8988T (cell line): ENCODE results near the gene TAS2R4.
"Not testable (repeated sequence)": the region's sequence is repeated elsewhere in the genome, so short reads cannot be mapped to it uniquely, and the experiment has no call there.

ENCODE experiments used
- DNase-seq: peaks from one replicate; pipeline ENCODE4 v3.0.0; 2011

TAS2R4 gene

DNA sequence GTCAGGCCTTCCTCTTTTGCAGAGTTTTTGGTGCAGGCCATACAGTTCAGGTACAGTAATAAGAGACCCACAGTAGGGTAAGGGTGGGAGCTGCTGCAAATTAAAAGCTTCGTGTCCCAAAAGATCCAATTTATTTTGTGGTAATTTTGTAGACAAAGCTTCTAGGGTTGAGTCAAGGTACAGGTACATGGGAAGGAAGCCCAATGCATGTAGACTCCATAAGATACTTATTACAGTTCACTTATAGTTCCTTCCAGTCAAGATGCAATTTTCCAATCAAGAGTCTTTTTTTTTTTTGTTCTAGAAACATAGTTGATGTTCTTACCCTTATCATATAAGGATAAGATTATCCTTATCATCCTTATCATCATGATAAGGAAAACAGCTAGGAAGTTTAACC is at the start of gene TAS2R4:
TSS of gene TAS2R4 (plus strand) at position 301 of the 400 bp plus-strand sequence. CDS start 1,815 bp downstream, outside the sequence.
- DNase-seq: no peak

- DNase-seq: no peak
Measured at GRCh38 chr7:141729020-141729419, 47.5 kb upstream of the TAS2R4 start.

DNA sequence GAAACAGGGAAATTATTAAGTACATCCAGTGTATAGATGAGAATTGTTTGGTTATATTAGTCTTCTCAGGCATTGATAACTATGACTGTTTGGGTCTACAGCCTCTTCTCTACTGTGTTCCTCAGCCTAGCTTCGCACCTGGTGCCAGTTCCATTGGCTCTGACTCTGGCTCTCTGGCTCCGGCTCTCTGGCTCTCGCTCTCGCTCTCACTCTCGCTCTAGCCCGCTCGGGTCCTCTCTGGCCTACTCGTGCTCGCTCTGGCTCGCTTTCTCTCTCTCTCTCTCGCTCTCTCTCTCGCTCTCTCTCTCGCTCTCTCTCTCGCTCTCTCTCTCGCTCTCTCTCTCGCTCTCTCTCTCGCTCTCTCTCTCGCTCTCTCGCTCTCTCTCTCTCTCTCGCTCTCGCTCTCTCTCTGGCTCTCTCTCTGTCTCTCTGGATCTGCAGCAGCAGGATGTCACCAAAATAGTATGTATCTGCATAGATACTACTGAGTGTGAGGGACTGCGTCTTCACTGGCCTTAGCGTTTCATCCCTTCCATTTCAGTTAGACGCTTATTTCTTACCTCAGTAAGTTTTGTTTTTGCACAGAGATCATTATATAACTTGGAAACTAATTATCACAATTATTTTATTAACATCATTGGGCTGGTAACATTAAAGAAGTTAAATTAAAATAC is 44.9 kb upstream of the TAS2R4 start:
- DNase-seq: no peak

- no peak for DNase-seq
Measured at GRCh38 chr7:141737118-141737835, 39.2 kb upstream of the TAS2R4 start.

DNA sequence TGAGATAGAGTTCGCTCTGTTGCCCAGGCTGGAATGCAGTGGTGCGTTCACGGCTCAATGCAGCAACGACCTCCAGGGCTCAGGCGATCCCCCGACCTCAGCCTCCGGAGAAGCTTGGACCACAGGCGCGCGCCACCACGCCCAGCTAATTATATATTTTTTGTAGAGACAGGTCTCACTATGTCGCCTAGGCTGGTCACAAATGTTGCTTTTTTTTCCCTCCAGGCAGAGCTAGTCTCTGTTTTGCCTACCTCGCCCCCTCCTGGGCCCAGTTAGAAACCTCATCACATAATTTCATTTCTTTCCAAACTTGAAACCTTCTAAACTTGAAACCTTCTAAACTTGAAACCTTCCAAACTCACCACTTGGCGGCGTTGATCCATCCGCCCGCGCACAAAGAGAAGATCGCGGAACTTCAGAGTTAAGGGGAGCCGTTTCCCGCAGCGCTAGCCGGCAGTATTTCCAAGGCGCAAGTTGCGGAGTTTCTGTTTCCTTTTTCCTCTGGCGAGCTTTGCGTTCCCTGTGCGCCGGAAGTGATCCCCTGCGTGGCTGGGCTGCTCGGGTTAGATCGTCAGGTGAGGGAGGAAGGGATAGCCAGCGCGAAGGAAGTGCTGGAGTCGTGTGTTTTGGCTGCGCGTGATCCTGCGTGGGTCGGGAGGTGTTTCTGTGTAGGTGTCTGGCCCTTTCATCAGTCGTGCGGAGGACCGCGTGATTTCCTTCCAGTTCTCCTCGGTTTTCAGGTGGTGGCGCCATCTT is 38.5 kb upstream of the TAS2R4 start, which contains the start of gene SSBP1:
TSS of gene SSBP1 (plus strand) at position 523 of the 756 bp plus-strand sequence. CDS start 809 bp downstream, outside the sequence.
- peak; percentile 37 for DNase-seq

- no peak for DNase-seq
Measured at GRCh38 chr7:141738592-141739013, 37.9 kb upstream of the TAS2R4 start.

DNA sequence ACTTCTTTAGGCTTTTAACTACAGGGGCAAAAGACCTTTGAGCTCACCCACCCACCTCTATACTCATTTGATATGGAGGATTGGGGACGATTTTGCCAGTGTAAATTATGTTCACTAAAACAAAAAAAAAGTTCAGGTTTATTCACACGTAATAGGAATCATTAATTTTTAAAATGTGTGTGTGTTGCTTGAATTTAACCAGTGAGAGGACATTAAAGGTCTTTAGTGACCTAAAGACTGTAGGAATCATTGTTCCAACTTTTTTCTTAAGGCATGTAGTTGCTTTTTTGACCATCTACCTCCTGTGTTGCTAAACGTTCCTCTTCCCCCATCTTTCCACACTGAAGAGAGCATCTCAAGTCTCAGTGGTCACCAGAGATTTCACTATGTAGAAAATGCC is 37.2 kb upstream of the TAS2R4 start:
- DNase-seq: no peak

DNA sequence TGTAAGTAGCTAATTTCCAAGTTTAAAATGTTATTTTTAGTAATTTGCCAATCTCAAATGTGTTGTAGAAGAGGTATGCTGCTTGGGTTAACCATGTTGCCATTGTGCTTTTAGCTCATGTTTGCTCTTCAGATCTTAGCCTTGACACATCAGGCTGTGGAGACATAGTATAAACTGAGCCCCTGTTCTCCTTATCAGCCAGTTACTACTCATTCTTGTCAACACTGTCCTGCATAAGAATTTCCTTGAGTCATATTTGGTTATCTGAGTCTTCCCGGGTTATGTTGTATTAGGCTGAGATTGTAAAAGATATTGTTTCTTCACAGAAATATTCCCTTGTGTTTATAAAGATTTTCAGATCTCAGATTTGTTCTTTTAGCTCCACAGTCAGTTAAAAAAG is 34.2 kb upstream of the TAS2R4 start:
- DNase-seq: no peak

DNA sequence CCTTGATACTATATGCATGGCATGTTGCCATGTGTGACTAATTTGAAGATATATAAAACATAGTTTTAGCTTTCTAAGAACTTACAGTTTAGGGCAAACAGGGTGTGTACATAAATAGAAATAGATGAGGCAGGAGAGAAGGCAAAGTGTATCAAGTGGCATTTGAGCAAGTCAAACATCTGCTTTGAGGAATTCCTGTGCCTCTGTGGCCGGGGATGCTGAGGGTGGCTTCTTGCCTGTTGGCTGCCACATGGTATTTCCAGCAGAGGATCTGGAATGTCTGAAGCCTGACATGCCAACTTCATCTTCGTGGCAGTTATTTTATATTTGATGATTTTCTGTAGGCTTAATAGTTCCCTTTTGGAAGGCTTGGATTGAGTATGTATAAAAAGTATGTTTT is 32.3 kb upstream of the TAS2R4 start:
- no peak for DNase-seq

GRCh38 chr7:141748396-141748795 is 28.1 kb upstream of the TAS2R4 start:
- DNase-seq: no peak

DNA sequence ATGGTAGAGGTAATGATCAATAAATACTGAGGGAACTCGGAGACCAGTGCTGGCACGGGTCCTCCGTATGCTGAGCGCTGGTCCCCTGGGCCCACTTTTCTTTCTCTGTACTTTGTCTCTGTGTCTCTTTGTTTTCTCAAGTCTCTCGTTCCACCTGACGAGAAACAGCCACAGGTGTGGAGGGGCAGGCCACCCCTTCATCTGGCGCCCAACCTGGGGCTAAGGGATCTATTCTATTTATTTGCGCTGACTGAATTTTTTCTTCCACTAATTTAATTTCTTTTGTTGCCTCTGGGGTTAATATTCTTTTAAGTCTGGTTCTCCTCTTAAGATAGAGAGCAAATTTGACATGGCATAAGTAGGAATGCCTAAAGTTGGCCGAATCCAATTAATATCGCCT is 24.6 kb upstream of the TAS2R4 start:
- not testable (repeated sequence) for DNase-seq

GRCh38 chr7:141752634-141753033 is 23.8 kb upstream of the TAS2R4 start:
- DNase-seq: no peak

DNA sequence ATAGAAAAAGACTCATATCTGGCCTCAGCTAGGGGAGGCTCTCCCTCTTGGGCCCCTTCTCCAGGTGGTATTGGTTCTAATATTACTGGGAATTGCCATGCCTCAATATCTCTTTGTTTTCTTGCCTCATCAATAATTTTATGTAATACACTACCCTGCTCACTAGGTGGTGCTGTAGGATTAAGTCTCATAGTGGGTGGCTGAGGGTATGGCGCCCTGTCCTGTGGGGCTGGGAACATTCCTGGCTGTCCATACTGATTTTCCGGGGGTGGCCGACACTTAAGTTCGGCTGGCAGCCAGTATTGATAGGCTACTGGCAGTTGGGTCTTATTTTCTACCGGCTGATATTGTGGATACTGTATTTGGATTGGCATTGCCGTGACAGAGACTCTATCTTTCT is 21.5 kb upstream of the TAS2R4 start:
- no peak for DNase-seq

DNA sequence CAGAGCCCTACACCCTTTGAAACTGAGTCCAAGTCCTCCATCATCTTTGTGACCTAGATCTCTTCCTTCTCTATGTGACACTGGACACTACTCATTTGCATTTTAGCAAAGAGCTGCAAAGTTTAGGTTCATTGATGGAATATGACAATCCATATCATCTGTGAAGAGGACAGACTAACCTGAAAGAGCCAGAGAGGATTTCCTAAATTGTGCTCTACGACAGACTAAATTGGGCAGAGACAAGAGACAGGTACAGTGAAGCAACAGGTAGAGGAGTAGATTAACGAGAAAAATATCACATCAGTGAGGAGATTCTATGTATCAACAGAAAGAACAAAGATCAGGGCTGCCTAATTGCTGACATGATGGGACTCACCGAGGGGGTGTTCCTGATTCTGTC is 12.7 kb upstream of the TAS2R4 start, which contains the start of gene TAS2R3:
TSS of gene TAS2R3 (plus strand) at position 301 of the 400 bp plus-strand sequence. CDS start at position 363, 62 bp downstream.
- DNase-seq: no peak

- not testable (repeated sequence) for DNase-seq
Measured at GRCh38 chr7:141770083-141770583, 6.3 kb upstream of the TAS2R4 start.

DNA sequence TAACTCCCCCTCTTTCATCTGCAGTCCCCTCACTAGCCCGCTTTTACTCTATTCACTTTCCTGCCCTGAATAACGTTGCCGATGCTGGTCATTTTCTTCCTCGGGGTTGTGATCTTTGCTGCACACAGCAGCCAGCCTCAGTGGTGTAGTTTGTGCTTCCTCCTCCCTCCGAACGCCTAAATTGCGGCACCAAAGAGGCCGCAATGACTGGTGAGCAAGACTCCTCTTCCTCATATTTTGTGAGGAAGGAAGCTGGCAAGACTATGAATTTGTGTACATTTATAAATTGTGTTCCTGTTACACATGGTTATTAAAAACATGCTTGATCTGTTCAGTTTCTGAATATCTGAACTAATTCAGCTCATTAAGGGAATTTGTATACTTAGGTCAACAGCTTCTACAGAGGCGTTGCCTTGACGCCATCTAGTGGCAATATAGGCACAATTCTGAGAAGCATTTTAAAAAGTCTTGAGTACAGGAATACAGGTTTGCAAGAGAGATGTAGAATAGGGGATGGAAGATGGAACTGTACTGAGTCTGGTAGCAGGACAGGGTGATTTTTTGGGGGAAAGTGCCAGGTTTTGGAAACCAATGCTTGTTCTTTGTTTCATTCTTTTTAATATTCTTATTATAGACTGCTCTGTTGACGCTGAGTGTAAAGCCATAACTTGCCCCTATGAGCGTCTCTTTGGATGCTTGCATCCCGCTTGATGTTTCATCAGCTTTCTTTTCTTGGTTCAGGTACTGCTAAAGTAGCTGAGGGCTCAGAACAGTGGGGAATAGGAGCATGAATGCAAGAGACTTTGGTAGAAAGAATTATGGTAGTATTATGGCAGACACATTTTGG is 9.5 kb downstream of the TAS2R4 start:
- no peak for DNase-seq

GRCh38 chr7:141788296-141788695 is 11.8 kb downstream of the TAS2R4 start:
- no peak for DNase-seq

- DNase-seq: no peak
Measured at GRCh38 chr7:141789917-141790316, 13.4 kb downstream of the TAS2R4 start, which contains the start of gene TAS2R5. TAS2R5 (plus strand) TSS chr7:141790217; CDS start chr7:141790362, 145 bp downstream.

DNA sequence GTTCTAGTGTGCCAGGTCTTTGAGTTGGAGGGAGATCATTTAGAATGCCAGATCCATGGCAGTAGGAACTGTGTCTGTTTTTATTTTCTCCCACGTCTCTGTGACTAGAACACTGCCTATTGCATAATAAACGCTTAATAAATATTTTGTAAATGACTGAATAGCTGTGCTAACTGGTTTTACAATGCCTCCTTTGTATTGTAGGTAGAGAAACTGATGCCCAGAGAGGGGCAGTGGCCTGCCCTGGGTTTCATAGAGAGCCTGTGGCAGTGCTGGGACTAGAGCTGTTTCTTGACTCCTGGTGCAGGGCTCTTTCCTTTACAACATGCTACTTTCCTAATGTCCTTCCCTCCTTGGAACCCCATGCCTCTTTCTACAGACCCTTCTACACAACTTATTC is 16.1 kb downstream of the TAS2R4 start:
- no peak for DNase-seq

- no peak for DNase-seq
Measured at GRCh38 chr7:141820067-141820466, 43.6 kb downstream of the TAS2R4 start.

- DNase-seq: not testable (repeated sequence)
Measured at GRCh38 chr7:141822432-141822831, 46.0 kb downstream of the TAS2R4 start.
